PFSK-1 (cell line): ENCODE measurements around the gene NRL.

ENCODE experiments used
- POLR2AphosphoS5 ChIP-seq: IDR thresholded peaks from 2 replicates; pipeline ENCODE4 v1.6.1; 2012; ENCODE audit warnings: low read depth, mild to moderate bottlenecking, control low read depth, low read length, moderate library complexity
- REST ChIP-seq, 2 experiments: IDR thresholded peaks; 2 replicates each; pipeline versions ENCODE4 v1.6.1 to v1.8.0; 2011 to 2012; ENCODE audit warnings: low read depth in 2 of 2, low read length in 2 of 2, control low read depth in 1 of 2, inconsistent platforms in 1 of 2, mild to moderate bottlenecking in 1 of 2, moderate library complexity in 1 of 2; ENCODE audit not compliant: insufficient read depth in 1 of 2

DNA sequence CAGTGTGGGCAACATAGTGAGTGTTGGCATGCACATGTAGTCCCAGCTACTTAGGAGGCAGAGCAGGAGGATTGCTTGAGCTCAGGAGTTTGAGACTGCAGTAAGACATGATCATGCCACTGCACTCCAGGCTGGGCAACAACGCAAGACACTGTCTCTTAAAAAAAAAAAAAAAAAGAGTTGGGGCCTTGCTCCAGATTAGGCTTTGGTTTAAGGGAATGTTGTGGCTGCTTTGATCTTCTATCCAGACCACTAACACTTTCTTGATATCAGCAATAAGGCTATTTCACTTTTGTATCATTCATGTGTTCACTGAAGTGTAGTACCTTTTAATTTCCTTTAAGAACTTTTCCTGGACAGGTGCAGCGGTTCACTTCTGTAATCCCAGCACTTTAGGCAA lies 12.9 kb upstream of the NRL start:
- TF ChIP-seq POLR2AphosphoS5 (no peak), REST (IDR thresholded peaks at IDR 0.05; ENCODE audit: insufficient read depth in 1 of 2, low read depth in 2 of 2, low read length in 2 of 2) (no peak)
